Measurements from ENCODE around the gene NKAIN4.

The NKAIN4 gene

DNA sequence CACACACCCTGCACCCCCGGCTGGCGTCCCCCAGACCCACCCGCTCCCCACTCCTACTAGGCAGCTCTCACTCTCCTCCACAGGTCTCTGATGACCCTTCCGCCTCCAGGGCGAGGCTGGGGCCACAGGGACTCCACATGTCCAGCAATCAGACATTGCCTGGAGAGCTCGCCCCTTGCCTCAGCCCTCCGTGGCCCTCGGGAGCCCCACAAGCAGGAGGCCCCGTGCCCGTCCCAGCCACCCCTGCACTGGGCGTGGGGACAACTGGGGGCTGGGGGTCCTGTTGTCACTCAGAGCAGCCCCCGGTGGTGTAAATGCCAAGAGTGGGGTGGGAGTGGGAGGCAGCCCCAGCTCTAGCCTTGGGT lies 40.3 kb upstream of the NKAIN4 start:
- Histone ChIP-seq H3K4me3 (ENCODE audit: low read depth, low read length) (no peak overlapping the region), H3K36me3 (ENCODE audit: insufficient read depth, low read length) (no peaks in the 10 kb centered on the region), H3K27me3 (ENCODE audit: insufficient read depth, low read length) (peaks cover 46% of the 10 kb centered on the region), H3K79me2 (ENCODE audit: control insufficient read depth, insufficient read depth, low read length, unreplicated experiment) (no peaks in the 10 kb centered on the region), H3K4me1 (ENCODE audit: control insufficient read depth, insufficient read depth, low read length, unreplicated experiment) (no peaks in the 10 kb centered on the region), H2AFZ (ENCODE audit: low read length, unreplicated experiment) (no peak overlapping the region), H3K27ac (ENCODE audit: low read depth, low read length) (no peak overlapping the region)

DNA sequence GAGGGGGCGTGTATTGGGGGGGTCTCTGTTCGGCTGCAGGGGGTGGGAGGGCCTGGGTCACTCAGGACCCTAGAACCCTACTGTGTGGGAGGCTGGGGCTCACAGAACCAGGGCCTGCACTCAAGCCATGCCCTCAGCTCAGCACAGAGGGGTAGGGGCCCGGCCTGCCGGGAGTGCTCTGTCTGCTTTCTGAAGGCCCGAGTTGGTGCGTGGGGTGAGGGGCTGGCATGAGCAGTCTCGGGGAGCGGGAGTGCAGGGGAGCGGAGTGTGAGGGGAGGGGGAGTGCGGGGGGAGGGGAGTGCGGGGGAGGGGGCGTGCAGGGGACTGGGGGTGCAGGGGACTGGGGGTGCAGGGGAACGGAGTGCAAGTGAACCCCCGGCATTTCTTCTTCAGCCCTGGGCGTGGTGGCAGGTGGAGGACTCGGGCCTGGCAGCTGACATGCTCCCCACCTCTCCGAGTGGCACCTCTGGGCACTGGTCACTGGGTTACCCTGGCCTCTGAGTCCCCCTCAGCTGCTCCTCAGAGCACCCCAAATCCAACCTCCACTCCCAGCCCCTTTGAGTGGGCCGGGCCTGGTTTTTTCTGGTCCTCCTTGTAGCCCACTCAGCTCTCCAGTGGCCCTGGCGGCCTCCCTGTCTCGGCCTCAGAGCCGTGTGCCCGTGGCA lies 39.7 kb upstream of the NKAIN4 start:
- Histone ChIP-seq H3K4me1 (ENCODE audit: control insufficient read depth, insufficient read depth, low read length, unreplicated experiment) (no peaks in the 10 kb centered on the region), H3K79me2 (ENCODE audit: control insufficient read depth, insufficient read depth, low read length, unreplicated experiment) (no peaks in the 10 kb centered on the region), H3K27ac (ENCODE audit: low read depth, low read length) (no peak overlapping the region), H3K27me3 (ENCODE audit: insufficient read depth, low read length) (peaks cover 41% of the 10 kb centered on the region), H3K4me3 (ENCODE audit: low read depth, low read length) (no peak overlapping the region), H2AFZ (ENCODE audit: low read length, unreplicated experiment) (no peak overlapping the region), H3K36me3 (ENCODE audit: insufficient read depth, low read length) (no peaks in the 10 kb centered on the region)

DNA sequence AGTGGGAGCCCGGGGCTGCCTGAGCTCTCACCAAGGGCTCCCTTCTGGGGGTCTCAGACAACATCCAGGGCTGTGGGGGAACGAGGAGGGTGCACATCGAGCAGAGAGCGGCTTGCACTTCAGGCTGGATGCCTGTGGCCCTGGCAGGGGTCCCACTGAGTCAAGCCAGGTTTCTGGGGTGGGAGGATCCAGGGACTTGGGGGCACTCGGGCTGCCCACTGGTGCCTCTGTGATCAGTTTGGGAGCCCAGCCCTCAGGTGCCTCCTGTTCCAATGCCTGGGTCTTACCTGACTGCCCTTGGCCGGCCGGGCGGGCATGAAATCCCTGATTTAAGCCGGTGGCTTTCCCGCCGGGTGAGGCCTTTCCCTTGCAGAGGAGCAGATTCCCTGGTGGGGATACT lies 39.2 kb upstream of the NKAIN4 start:
- no peak overlapping the region for H3K4me3 ChIP-seq (ENCODE audit: low read depth, low read length)
- no peaks in the 10 kb centered on the region for H3K36me3 ChIP-seq (ENCODE audit: insufficient read depth, low read length)
- H3K27me3 ChIP-seq (ENCODE audit: insufficient read depth, low read length), result peaks cover 35% of the 10 kb centered on the region
- no peaks in the 10 kb centered on the region for H3K79me2 ChIP-seq (ENCODE audit: control insufficient read depth, insufficient read depth, low read length, unreplicated experiment)
- H2AFZ ChIP-seq (ENCODE audit: low read length, unreplicated experiment), result no peak overlapping the region
- H3K27ac ChIP-seq (ENCODE audit: low read depth, low read length), result no peak overlapping the region
- no peaks in the 10 kb centered on the region for H3K4me1 ChIP-seq (ENCODE audit: control insufficient read depth, insufficient read depth, low read length, unreplicated experiment)

DNA sequence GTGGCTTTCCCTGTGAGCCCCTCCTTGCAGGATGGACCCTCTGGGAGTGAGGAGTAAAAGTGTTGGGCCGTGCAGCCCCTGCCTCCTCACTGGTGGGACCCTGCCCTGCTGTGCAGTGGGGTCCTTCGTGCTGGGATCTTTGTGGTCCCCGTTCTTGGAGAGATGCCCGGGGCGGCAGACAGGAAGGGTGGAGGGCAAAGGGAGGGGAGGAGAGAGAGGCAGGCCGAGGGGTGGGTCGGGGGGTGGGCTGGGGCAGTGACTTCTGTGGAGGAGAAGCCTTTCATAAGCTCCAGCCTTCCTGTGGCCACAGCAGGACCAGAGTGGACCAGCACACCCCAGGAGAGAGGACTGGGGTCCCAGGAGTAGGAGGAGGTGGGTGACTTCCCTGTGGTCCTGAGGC lies 38.6 kb upstream of the NKAIN4 start, which contains the start of gene COL20A1:
TSS of gene COL20A1 (plus strand) at position 283 of the 400 bp plus-strand sequence. CDS start 1,922 bp downstream, outside the sequence.
- no peaks in the 10 kb centered on the region for H3K79me2 ChIP-seq (ENCODE audit: control insufficient read depth, insufficient read depth, low read length, unreplicated experiment)
- 0 out of 2 replicates have a peak, but pooled peaks cover 2% of the 10 kb centered on the region for H3K36me3 ChIP-seq (ENCODE audit: insufficient read depth, low read length)
- no peak within 1 kb of the TSS for H3K4me3 ChIP-seq (ENCODE audit: low read depth, low read length)
- peaks cover 35% of the 10 kb centered on the region for H3K27me3 ChIP-seq (ENCODE audit: insufficient read depth, low read length)
- H2AFZ ChIP-seq (ENCODE audit: low read length, unreplicated experiment), result no peak within 1 kb of the TSS
- no peaks in the 10 kb centered on the region for H3K4me1 ChIP-seq (ENCODE audit: control insufficient read depth, insufficient read depth, low read length, unreplicated experiment)
- H3K27ac ChIP-seq (ENCODE audit: low read depth, low read length), result no peak within 1 kb of the TSS

DNA sequence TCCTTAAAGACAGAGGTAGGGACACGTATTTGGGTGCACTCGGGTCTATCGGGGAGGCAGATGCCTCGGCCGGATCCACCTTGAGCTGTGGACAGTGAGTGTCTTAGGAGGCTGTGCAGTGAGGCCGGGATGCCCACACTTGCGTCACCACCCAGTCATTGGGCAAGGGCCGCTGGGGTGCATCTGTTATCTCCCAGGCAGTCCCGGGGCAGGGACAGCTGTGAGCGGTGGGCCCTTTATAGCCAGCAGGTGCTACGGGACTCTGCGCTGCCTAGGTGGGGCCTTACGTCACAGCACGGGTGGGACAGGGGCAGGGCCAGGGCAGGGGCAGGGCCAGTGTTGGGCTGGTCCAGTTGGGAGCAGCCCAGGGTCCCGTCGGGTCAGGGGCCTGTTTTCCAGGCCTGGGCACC lies 38.0 kb upstream of the NKAIN4 start:
- Histone ChIP-seq H3K27me3 (ENCODE audit: insufficient read depth, low read length) (peaks cover 29% of the 10 kb centered on the region), H3K36me3 (ENCODE audit: insufficient read depth, low read length) (0 out of 2 replicates have a peak, but pooled peaks cover 3% of the 10 kb centered on the region), H3K79me2 (ENCODE audit: control insufficient read depth, insufficient read depth, low read length, unreplicated experiment) (no peaks in the 10 kb centered on the region), H3K4me3 (ENCODE audit: low read depth, low read length) (no peak overlapping the region), H2AFZ (ENCODE audit: low read length, unreplicated experiment) (no peak overlapping the region), H3K4me1 (ENCODE audit: control insufficient read depth, insufficient read depth, low read length, unreplicated experiment) (no peaks in the 10 kb centered on the region), H3K27ac (ENCODE audit: low read depth, low read length) (no peak overlapping the region)

DNA sequence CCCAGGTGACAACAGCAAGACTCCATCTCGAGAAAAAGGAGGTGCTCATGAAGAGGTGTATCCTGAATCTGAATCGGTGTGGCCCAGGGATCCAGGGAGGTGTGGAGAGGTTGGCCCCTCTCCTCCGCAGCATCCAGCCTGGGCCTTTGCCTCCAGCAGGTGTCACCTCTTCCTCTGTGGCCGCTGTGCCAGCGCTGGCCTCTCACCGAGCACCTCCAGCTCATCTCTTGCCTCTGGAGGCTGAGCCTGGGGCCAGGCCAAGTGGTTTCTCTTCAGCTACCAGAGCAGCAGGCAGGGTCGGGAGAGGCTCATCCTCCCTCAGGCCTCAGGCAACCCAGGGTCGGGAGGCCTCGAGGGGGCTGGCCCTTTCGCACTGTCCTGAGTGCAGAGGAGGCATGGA lies 37.5 kb upstream of the NKAIN4 start:
- H3K4me3 ChIP-seq (ENCODE audit: low read depth, low read length), result no peak overlapping the region
- H3K27me3 ChIP-seq (ENCODE audit: insufficient read depth, low read length), result peaks cover 24% of the 10 kb centered on the region
- H2AFZ ChIP-seq (ENCODE audit: low read length, unreplicated experiment), result no peak overlapping the region
- H3K79me2 ChIP-seq (ENCODE audit: control insufficient read depth, insufficient read depth, low read length, unreplicated experiment), result no peaks in the 10 kb centered on the region
- no peak overlapping the region for H3K27ac ChIP-seq (ENCODE audit: low read depth, low read length)
- H3K36me3 ChIP-seq (ENCODE audit: insufficient read depth, low read length), result 0 out of 2 replicates have a peak, but pooled peaks cover 3% of the 10 kb centered on the region
- H3K4me1 ChIP-seq (ENCODE audit: control insufficient read depth, insufficient read depth, low read length, unreplicated experiment), result no peaks in the 10 kb centered on the region

DNA sequence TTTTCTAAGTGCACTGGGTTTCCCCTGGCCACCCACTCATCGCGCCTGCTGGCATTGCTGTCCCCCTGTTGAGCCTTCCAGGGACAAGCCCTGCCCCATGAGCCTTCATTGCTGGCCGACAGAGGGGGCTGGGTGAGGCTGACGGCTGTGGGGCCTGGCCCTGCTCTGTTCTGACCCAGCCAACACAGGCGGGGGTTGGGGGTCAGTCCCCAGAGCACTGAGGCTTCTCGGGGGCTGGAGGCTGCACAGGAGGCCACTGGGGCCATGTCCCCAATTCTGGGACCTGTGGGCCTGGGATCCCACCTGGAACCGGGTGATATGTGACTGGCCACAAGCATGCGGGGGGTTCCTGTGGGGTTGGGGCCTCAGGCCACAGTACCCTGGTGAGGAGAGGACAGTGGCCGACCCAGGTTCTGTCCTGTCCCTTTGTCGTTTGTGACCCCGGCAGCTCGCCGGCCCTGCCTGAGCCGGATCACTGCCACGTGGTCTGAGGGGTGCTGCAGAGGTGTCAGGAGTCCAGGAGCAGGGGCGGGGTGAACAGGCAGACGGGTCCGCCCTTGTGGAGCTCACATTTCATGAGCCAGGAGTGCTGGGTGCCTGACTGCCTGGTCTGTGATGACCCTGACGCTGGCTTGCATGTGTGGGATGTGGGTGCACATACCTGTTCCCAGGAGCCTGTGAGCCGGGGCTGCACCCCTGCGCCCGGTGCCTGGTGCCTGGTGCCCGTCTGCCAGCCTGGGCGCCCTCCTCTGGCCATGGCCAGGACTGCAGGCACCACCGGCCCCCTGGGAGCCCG lies 36.6 kb upstream of the NKAIN4 start:
- Histone ChIP-seq H3K4me1 (ENCODE audit: control insufficient read depth, insufficient read depth, low read length, unreplicated experiment) (no peaks in the 10 kb centered on the region), H3K27me3 (ENCODE audit: insufficient read depth, low read length) (peaks cover 15% of the 10 kb centered on the region)

DNA sequence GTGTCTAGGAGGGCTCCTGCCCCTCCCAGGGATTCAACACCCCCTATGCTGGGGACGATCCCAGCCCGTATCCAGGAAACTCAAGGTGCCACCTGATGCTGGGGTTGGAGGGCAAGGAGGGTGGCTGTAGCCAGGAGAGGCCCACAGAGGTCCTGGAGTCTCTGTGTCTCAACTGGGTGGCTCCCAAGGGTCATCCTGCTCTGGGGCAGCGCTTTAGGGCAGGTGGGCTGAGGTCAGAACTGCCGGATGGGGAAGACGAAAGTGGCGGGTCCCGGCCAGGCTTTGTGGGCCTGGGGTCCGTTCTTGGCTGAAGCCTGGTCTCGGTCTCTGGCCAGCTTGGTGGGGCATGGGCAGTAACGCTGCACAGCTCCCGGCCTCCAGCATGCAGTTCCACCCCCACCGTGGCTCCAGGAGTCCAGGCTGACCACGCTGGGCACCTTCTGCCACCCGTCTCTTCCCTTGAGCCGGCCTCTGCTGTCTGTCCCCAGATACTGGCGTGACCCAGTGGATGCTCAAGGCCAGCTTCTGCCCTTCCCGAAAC lies 35.9 kb upstream of the NKAIN4 start:
- no peaks in the 10 kb centered on the region for H3K79me2 ChIP-seq (ENCODE audit: control insufficient read depth, insufficient read depth, low read length, unreplicated experiment)
- H3K27me3 ChIP-seq (ENCODE audit: insufficient read depth, low read length), result peaks cover 8% of the 10 kb centered on the region; the same call in 1 of the 2 replicates
- H3K4me3 ChIP-seq (ENCODE audit: low read depth, low read length), result no peak overlapping the region
- no peak overlapping the region for H2AFZ ChIP-seq (ENCODE audit: low read length, unreplicated experiment)
- no peaks in the 10 kb centered on the region for H3K4me1 ChIP-seq (ENCODE audit: control insufficient read depth, insufficient read depth, low read length, unreplicated experiment)
- no peak overlapping the region for H3K27ac ChIP-seq (ENCODE audit: low read depth, low read length)
- 0 out of 2 replicates have a peak, but pooled peaks cover 3% of the 10 kb centered on the region for H3K36me3 ChIP-seq (ENCODE audit: insufficient read depth, low read length)

More for the DNA sequence above, 36.6 kb upstream of the NKAIN4 start:
- H3K27ac ChIP-seq (ENCODE audit: low read depth, low read length), result no peak overlapping the region
- H2AFZ ChIP-seq (ENCODE audit: low read length, unreplicated experiment), result no peak overlapping the region
- 0 out of 2 replicates have a peak, but pooled peaks cover 3% of the 10 kb centered on the region for H3K36me3 ChIP-seq (ENCODE audit: insufficient read depth, low read length)
- H3K79me2 ChIP-seq (ENCODE audit: control insufficient read depth, insufficient read depth, low read length, unreplicated experiment), result no peaks in the 10 kb centered on the region
- no peak overlapping the region for H3K4me3 ChIP-seq (ENCODE audit: low read depth, low read length)

DNA sequence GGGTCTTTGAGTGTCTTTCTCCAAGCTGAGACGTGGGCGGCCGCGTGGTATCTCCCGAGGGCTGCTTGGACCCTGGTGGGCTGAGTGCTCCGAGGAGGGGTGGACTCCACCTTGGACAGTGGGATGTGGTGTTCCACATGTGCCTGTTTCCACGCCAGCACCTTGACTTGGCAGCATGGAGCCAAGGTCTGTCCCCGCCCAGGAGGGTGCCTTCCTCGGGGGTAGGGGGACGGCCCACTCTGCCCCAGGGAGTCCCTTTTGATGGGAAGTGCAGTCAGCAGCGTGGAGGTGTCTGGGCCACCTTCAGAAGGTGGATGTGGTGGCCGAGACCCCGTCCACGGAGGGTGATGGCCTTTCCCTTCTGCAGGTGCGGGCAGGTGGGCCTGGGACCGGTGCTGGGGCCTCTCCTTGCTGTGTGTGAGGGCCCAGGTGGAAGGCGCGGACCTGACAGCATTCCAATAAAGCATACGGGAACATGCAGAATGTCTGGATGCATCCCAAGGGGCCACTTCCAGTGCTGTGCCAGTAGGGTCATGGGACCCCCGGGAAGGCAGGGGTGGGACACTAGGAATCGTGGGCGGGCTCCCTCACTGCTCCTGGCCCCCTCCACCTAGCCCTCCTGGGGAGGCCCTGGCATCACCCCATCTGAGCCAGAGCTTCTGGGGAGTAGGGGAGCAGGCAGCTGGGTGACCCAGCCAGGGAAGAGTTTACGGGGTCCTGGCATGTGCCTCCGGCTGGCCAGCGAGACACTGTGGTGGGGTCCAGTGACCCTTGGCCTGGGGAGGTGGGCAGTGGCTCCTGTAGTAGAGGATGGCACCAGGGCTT lies 35.3 kb upstream of the NKAIN4 start:
- Histone ChIP-seq H3K36me3 (ENCODE audit: insufficient read depth, low read length) (0 out of 2 replicates have a peak, but pooled peaks cover 3% of the 10 kb centered on the region), H2AFZ (ENCODE audit: low read length, unreplicated experiment) (no peak overlapping the region), H3K4me3 (ENCODE audit: low read depth, low read length) (no peak overlapping the region), H3K27me3 (ENCODE audit: insufficient read depth, low read length) (peaks cover 2% of the 10 kb centered on the region; the same call in 1 of the 2 replicates), H3K79me2 (ENCODE audit: control insufficient read depth, insufficient read depth, low read length, unreplicated experiment) (no peaks in the 10 kb centered on the region), H3K4me1 (ENCODE audit: control insufficient read depth, insufficient read depth, low read length, unreplicated experiment) (no peaks in the 10 kb centered on the region), H3K27ac (ENCODE audit: low read depth, low read length) (no peak overlapping the region)

DNA sequence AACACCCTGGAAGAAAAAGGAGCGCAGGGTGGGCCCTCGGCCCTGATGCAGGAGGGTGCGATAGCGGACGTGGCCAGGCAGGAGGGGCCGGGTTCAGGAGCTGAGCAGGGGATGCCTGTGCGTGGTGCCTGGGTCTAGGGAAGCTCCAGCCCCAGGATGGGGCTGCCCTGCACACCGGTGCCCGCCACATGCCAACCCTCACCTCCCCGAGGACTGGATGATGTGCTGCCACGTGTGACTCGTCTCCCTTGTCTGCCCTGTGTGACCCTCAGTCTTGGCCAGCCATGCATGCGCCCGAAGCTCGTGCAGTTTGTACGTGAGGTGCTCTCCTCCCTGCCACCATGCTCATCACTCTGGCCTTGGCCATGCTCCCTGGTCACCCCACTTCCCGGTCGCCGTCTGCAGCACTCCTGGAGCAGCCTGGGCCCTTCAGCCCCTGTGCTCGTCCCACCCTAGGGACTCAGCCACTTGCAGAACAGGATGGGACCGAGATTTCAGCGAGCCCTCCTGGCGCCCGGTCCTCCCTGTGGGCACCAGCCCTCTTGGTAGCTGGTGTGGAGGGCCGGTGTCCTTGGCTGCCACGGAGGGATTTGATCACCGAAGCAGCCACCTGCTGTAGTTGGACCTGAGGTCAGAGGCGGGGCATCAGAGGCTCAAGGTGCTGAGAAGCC lies 34.5 kb upstream of the NKAIN4 start:
- Histone ChIP-seq H3K36me3 (ENCODE audit: insufficient read depth, low read length) (0 out of 2 replicates have a peak, but pooled peaks cover 3% of the 10 kb centered on the region), H3K27me3 (ENCODE audit: insufficient read depth, low read length) (no peaks in the 10 kb centered on the region), H2AFZ (ENCODE audit: low read length, unreplicated experiment) (no peak overlapping the region), H3K4me1 (ENCODE audit: control insufficient read depth, insufficient read depth, low read length, unreplicated experiment) (no peaks in the 10 kb centered on the region), H3K27ac (ENCODE audit: low read depth, low read length) (no peak overlapping the region), H3K79me2 (ENCODE audit: control insufficient read depth, insufficient read depth, low read length, unreplicated experiment) (no peaks in the 10 kb centered on the region), H3K4me3 (ENCODE audit: low read depth, low read length) (no peak overlapping the region)

All from ACC112 (cell line).